ENCODE results near the gene RGS6. TPM values are rescaled to one million over a fixed set of nuclear protein-coding genes. Genes with fewer than 3 reads are reported as not detected.

The RGS6 gene
- total RNA-seq, 2 donors from 2014 or later, result 0.15 to 0.45 TPM

- Histone ChIP-seq H3K36me3 (no peaks in the 10 kb centered on the region), H3K27me3 (no peaks in the 10 kb centered on the region), H3K9ac (ENCODE audit: low read depth in 2 of 2, low read length in 2 of 2) (no peak overlapping the region), H3K4me1 (no peaks in the 10 kb centered on the region), H3K27ac (no peak overlapping the region), H3K9me3 (no peaks in the 10 kb centered on the region), H3K4me3 (no peak overlapping the region)
- DNase-seq, result no peak
- TF ChIP-seq CTCF (IDR thresholded peaks at IDR 0.05), result no peak
- intact Hi-C loops (cut with DNase I), result no loop called here
Observed at GRCh38 chr14:72332871-72333270, 400.6 kb downstream of the RGS6 start.

GRCh38 chr14:72333357-72333756, 401.1 kb downstream of the RGS6 start:
- no peaks in the 10 kb centered on the region for H3K4me1 ChIP-seq
- TF ChIP-seq CTCF (IDR thresholded peaks at IDR 0.05), result no peak
- no peaks in the 10 kb centered on the region for H3K9me3 ChIP-seq
- H3K9ac ChIP-seq (ENCODE audit: low read depth in 2 of 2, low read length in 2 of 2), result no peak overlapping the region
- DNase-seq, result no peak
- H3K27me3 ChIP-seq, result no peaks in the 10 kb centered on the region
- intact Hi-C loops (cut with DNase I), result no loop called here
- no peaks in the 10 kb centered on the region for H3K36me3 ChIP-seq
- H3K4me3 ChIP-seq, result no peak overlapping the region
- H3K27ac ChIP-seq, result no peak overlapping the region

- no peaks in the 10 kb centered on the region for H3K9me3 ChIP-seq
- no peak overlapping the region for H3K27ac ChIP-seq
- no peak overlapping the region for H3K4me3 ChIP-seq
- no peak overlapping the region for H3K9ac ChIP-seq (ENCODE audit: low read depth in 2 of 2, low read length in 2 of 2)
- no peaks in the 10 kb centered on the region for H3K36me3 ChIP-seq
- TF ChIP-seq CTCF (IDR thresholded peaks at IDR 0.05), result no peak
- no peaks in the 10 kb centered on the region for H3K4me1 ChIP-seq
- no peak for DNase-seq
- no peaks in the 10 kb centered on the region for H3K27me3 ChIP-seq
- intact Hi-C loops (cut with DNase I), result no loop called here
Observed at GRCh38 chr14:72336311-72336980, 404.2 kb downstream of the RGS6 start.

- no peaks in the 10 kb centered on the region for H3K9me3 ChIP-seq
- no peak overlapping the region for H3K9ac ChIP-seq (ENCODE audit: low read depth in 2 of 2, low read length in 2 of 2)
- intact Hi-C loops (cut with DNase I), result no loop called here
- TF ChIP-seq CTCF (IDR thresholded peaks at IDR 0.05), result no peak
- H3K4me3 ChIP-seq, result no peak overlapping the region
- no peaks in the 10 kb centered on the region for H3K36me3 ChIP-seq
- DNase-seq, result no peak
- no peak overlapping the region for H3K27ac ChIP-seq
- H3K27me3 ChIP-seq, result no peaks in the 10 kb centered on the region
- H3K4me1 ChIP-seq, result no peaks in the 10 kb centered on the region
Observed at GRCh38 chr14:72341237-72341636, 409.0 kb downstream of the RGS6 start.

- H3K4me3 ChIP-seq, result no peak overlapping the region
- intact Hi-C loops (cut with DNase I), result no loop called here
Observed at GRCh38 chr14:72341686-72342085, 409.5 kb downstream of the RGS6 start.

More at GRCh38 chr14:72341686-72342085, 409.5 kb downstream of the RGS6 start:
- H3K4me1 ChIP-seq, result no peaks in the 10 kb centered on the region
- no peak for DNase-seq
- no peaks in the 10 kb centered on the region for H3K36me3 ChIP-seq
- no peak overlapping the region for H3K27ac ChIP-seq
- H3K9ac ChIP-seq (ENCODE audit: low read depth in 2 of 2, low read length in 2 of 2), result no peak overlapping the region
- H3K27me3 ChIP-seq, result no peaks in the 10 kb centered on the region
- TF ChIP-seq CTCF (IDR thresholded peaks at IDR 0.05), result no peak
- H3K9me3 ChIP-seq, result no peaks in the 10 kb centered on the region

Data from colonic mucosa (tissue), 4 donors.